ENCODE results near the gene SMC1A.

The SMC1A gene

DNA sequence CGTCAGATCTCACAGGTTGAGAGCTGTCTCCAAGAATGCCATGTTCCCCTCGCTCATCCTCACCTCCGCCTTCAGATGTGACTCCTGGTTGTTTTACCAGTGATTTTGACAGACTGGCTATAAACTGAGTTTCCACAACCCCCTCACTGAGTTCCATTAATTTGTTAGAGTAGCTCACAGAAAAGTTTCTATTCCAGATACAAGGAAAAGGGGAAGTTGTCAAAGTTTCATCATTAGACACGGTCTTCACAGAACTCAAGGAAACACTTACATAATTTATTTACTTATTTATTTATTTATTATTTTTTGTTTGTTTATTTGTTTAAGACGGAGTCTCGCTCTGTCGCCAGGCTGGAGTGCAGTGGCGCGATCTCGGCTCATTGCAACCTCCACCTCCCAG is 85.4 kb downstream of the SMC1A start:
- DNase-seq = no peak

DNA sequence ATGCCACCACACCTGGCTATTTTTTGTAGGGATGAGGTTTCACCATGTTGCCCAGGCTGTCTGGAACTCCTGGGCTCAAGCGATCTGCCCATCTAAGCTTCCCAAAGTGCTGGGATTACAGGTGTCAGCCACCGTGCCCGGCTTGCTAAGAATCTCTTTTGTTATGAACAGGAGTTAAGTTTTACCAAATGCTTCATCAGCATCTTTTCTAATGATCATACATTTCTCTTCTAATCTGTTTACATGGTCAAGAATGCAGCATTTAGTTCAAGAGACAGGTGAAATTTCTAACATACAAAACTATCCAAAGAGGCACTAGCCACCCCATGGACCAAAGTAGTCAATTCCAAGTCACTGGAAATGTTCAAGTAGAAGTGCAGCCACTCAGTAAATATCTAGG is 88.6 kb downstream of the SMC1A start:
- DNase-seq = no peak

DNA sequence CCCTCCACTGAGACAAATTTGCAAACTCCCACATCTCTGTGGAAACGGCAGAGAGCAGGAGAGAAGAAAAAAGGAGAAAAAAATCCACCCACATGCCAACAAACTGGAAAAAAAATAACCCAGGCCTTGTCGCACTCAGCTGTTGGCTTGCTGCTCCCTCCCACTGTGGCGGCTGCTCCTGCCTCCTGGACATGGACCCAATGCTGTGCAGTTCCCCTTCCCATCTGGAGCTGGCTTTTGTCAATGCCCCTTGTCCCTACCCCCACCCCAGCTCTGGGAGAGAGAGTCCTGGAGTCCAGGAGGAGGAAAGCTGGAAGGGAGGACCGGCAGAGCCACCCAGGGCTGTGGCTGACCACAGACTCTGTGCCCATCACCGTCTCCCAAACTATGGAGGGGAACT is 90.2 kb downstream of the SMC1A start:
- DNase-seq = no peak

DNA sequence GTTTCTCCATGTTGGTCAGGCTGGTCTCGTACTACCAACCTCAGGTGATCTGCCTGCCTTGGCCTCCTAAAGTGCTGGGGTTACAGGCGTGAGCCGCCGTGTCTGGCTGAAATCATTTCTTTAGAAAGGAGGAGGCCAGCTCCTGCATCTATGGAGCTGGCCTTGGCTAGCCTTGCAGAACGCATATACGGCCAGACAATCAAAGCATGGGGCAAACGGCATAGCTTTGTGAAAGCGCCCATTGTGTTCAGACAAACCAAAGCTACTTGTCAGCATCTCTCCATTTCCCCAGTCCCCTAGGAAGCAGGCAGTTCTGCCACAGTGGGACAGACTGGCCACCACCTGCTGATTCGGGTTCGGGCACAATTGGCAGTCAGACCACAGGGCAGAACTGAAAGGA is 92.1 kb downstream of the SMC1A start:
- DNase-seq = no peak

DNA sequence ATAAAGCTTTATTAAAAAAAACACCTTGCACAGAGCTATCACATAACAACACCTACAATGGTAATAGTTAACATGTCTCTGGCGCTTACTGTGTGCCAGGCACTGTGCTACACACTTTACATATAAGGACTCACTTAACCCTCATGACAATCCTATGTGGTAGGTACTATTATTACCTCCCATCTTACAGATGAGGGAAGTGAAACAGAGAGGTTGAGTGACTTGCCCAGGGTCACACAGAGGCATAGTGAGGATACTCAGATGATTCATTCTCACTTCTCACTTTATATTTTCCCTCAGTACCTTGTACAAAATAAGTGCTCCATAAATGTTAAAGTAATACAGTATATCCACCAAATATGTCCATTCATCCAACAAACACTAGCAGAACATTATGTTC is 97.7 kb downstream of the SMC1A start:
- no peak for DNase-seq
